LNCAP (cell line): Measurements from ENCODE around the gene ANXA4.

ENCODE experiments used
- CTCF ChIP-seq: fragments of 450-650 bp; IDR thresholded peaks from 2 replicates; pipeline ENCODE4 v1.5.1; 2017; ENCODE audit warnings: mild to moderate bottlenecking

Gene ANXA4

GRCh38 chr2:69780921-69781320, 39.0 kb downstream of the ANXA4 start:
- no peak for TF ChIP-seq CTCF

GRCh38 chr2:69781321-69782248, 39.7 kb downstream of the ANXA4 start:
- no peak for TF ChIP-seq CTCF

GRCh38 chr2:69784228-69784627, 42.3 kb downstream of the ANXA4 start:
- no peak for TF ChIP-seq CTCF

- no peak for TF ChIP-seq CTCF
Observed at GRCh38 chr2:69785358-69785757, 43.4 kb downstream of the ANXA4 start.

- TF ChIP-seq CTCF: no peak
Observed at GRCh38 chr2:69786052-69786560, 44.2 kb downstream of the ANXA4 start.

- TF ChIP-seq CTCF: no peak
Observed at GRCh38 chr2:69789175-69789721, 47.3 kb downstream of the ANXA4 start.

GRCh38 chr2:69789772-69790600, 48.1 kb downstream of the ANXA4 start:
- TF ChIP-seq CTCF: no peak
